ENCODE measurements around the gene ENOPH1. TPM values are rescaled to one million over a fixed set of nuclear protein-coding genes. Genes with fewer than 3 reads are reported as not detected.

The ENOPH1 gene
- total RNA-seq, 1 experiment from 2014 or later = 22.3 TPM

- CTCF ChIA-PET = no interaction called here
- no peak for DNase-seq
- Histone ChIP-seq H3K4me1 (replicated peaks; ENCODE audit: insufficient read depth) (no peaks in the 10 kb centered on the region), H3K4me3 (no peak overlapping the region), H4K20me1 (ENCODE audit: insufficient read depth) (no peaks in the 10 kb centered on the region), H3K9me2 (ENCODE audit: insufficient read depth) (no peaks in the 10 kb centered on the region), H3K36me3 (ENCODE audit: low read depth) (no peaks in the 10 kb centered on the region), H3K27ac (no peak overlapping the region), H3K9me3 (ENCODE audit: insufficient read depth, low read depth) (no peaks in the 10 kb centered on the region), H3K4me2 (no peak overlapping the region), H3K27me3 (ENCODE audit: insufficient read depth, low read depth) (no peaks in the 10 kb centered on the region), H3F3A (ENCODE audit: insufficient read depth, low read depth) (no peaks in the 10 kb centered on the region), H3K79me2 (ENCODE audit: low read depth) (no peaks in the 10 kb centered on the region), H2AFZ (no peak overlapping the region)
- POLR2A ChIA-PET (ENCODE audit: unreplicated experiment) = no interaction called here
- intact Hi-C loops (cut with micrococcal nuclease; ENCODE audit: unreplicated experiment) = no loop called here
- BruUV-seq (replicated peaks) = no TSS peak
- TF ChIP-seq, protein P1, sequence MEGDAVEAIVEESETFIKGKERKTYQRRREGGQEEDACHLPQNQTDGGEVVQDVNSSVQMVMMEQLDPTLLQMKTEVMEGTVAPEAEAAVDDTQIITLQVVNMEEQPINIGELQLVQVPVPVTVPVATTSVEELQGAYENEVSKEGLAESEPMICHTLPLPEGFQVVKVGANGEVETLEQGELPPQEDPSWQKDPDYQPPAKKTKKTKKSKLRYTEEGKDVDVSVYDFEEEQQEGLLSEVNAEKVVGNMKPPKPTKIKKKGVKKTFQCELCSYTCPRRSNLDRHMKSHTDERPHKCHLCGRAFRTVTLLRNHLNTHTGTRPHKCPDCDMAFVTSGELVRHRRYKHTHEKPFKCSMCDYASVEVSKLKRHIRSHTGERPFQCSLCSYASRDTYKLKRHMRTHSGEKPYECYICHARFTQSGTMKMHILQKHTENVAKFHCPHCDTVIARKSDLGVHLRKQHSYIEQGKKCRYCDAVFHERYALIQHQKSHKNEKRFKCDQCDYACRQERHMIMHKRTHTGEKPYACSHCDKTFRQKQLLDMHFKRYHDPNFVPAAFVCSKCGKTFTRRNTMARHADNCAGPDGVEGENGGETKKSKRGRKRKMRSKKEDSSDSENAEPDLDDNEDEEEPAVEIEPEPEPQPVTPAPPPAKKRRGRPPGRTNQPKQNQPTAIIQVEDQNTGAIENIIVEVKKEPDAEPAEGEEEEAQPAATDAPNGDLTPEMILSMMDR (conservative IDR thresholded peaks at IDR 0.05) = no peak
- no peak for TF ChIP-seq EZH2 (IDR thresholded peaks at IDR 0.05; ENCODE audit: low read depth)
Observed at GRCh38 chr4:82489987-82490386, 59.6 kb downstream of the ENOPH1 start.

DNA sequence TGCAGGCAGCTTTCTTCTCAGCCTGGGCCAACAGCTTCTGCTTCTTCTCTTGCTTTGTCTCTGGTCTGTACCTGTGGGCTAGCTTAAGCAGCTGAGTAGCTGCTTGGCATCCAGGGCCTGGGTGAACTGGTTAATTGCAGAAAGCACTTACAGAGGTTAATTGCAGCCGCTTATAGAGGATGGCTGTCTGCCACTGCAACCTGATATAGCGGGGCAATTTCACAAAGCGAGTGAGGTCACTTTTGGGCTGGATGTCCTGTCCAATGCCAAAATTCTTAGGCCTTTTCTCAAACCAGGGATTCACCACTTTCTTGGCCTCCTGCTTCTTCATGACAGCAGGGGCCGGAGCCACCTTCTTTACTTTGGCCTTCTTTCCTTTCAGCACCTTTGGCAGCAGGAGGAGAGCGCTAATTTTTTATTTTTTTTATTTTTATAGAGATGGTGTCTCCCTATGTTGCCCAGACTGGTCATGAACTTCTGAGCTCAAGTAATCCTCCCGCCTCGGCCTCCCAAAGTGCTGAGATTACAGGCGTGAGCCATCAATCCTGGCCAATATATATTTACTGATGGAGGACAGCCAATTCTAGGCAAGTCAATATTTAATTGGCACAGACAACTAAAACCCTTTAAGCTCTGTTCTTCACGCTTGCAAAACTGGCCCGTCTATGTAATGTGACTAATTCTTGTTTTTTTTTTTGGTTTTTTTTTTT, 61.0 kb downstream of the ENOPH1 start:
- intact Hi-C loops (cut with micrococcal nuclease; ENCODE audit: unreplicated experiment) = no loop called here
- ChIA-PET POLR2A (ENCODE audit: unreplicated experiment) (no interaction called here), CTCF (no interaction called here)
- TF ChIP-seq, protein P1 (conservative IDR thresholded peaks at IDR 0.05) = no peak
- Histone ChIP-seq H3K36me3 (ENCODE audit: low read depth) (no peaks in the 10 kb centered on the region), H3K79me2 (ENCODE audit: low read depth) (no peaks in the 10 kb centered on the region), H3F3A (ENCODE audit: insufficient read depth, low read depth) (no peaks in the 10 kb centered on the region), H3K9me2 (ENCODE audit: insufficient read depth) (no peaks in the 10 kb centered on the region), H3K27me3 (ENCODE audit: insufficient read depth, low read depth) (no peaks in the 10 kb centered on the region), H3K9me3 (ENCODE audit: insufficient read depth, low read depth) (no peaks in the 10 kb centered on the region), H3K27ac (no peak overlapping the region), H3K4me1 (replicated peaks; ENCODE audit: insufficient read depth) (no peaks in the 10 kb centered on the region), H2AFZ (no peak overlapping the region), H3K4me3 (no peak overlapping the region), H4K20me1 (ENCODE audit: insufficient read depth) (no peaks in the 10 kb centered on the region), H3K4me2 (no peak overlapping the region)
- no TSS peak for BruUV-seq (replicated peaks)
- no peak for DNase-seq

- BruUV-seq (replicated peaks) = no TSS peak
- H3K36me3 ChIP-seq (ENCODE audit: low read depth) = no peaks in the 10 kb centered on the region
- H3K9me3 ChIP-seq (ENCODE audit: insufficient read depth, low read depth) = no peaks in the 10 kb centered on the region
- H3F3A ChIP-seq (ENCODE audit: insufficient read depth, low read depth) = no peaks in the 10 kb centered on the region
- H3K79me2 ChIP-seq (ENCODE audit: low read depth) = no peaks in the 10 kb centered on the region
- ChIA-PET CTCF (no interaction called here), POLR2A (ENCODE audit: unreplicated experiment) (no interaction called here)
- no peak overlapping the region for H3K27ac ChIP-seq
- intact Hi-C loops (cut with micrococcal nuclease; ENCODE audit: unreplicated experiment) = no loop called here
- H3K4me1 ChIP-seq (replicated peaks; ENCODE audit: insufficient read depth) = no peaks in the 10 kb centered on the region
- H3K4me3 ChIP-seq = no peak overlapping the region
- H3K9me2 ChIP-seq (ENCODE audit: insufficient read depth) = no peaks in the 10 kb centered on the region
- H2AFZ ChIP-seq = no peak overlapping the region
- H4K20me1 ChIP-seq (ENCODE audit: insufficient read depth) = no peaks in the 10 kb centered on the region
- TF ChIP-seq EZH2 (IDR thresholded peaks at IDR 0.05; ENCODE audit: low read depth) = no peak
- TF ChIP-seq, protein P1 (conservative IDR thresholded peaks at IDR 0.05) = no peak
- no peak overlapping the region for H3K4me2 ChIP-seq
- DNase-seq = no peak
- H3K27me3 ChIP-seq (ENCODE audit: insufficient read depth, low read depth) = no peaks in the 10 kb centered on the region
Observed at GRCh38 chr4:82493721-82494425, 63.5 kb downstream of the ENOPH1 start.
